Measurements from ENCODE around the gene ACTG2. TPM values are rescaled to one million over a fixed set of nuclear protein-coding genes. Genes with fewer than 3 reads are reported as not detected.

Gene ACTG2
- total RNA-seq, 4 donors from 2014 or later = 2,261 to 5,929 (median 3,123) TPM

DNA sequence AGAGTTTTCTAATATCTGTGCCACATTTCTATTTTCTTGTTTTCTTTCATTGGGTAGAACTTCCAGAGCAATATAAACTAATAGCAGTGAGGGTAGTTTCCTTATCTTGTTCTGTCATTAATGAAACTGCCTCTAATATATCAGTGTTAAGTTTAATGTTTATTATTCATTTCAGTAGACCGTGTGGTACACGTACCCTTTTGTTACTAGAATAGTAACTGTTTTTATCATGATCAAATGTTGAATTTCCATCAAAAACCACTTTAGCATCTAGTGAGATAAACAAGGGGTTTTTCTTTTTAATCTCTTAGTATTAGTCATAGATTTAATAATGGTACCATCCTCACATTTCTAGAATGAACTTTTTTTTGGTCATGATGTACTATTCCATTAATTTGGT lies 49.9 kb downstream of the ACTG2 start:
- ATAC-seq = no peak
- no peaks in the 10 kb centered on the region for H3K9me3 ChIP-seq
- H3K27ac ChIP-seq = no peak overlapping the region
- peaks cover 0 to 46% of the 10 kb centered on the region in 2 donors for H3K36me3 ChIP-seq
- peaks cover 0 to 25% (median 0%) of the 10 kb centered on the region in 3 donors for H3K4me1 ChIP-seq
- 22 to 31% methylated on average over 2 of the region's 2 CpGs for WGBS, 2 donors (ENCODE audit: low coverage in 1 of 2)
- TF ChIP-seq, protein P1, sequence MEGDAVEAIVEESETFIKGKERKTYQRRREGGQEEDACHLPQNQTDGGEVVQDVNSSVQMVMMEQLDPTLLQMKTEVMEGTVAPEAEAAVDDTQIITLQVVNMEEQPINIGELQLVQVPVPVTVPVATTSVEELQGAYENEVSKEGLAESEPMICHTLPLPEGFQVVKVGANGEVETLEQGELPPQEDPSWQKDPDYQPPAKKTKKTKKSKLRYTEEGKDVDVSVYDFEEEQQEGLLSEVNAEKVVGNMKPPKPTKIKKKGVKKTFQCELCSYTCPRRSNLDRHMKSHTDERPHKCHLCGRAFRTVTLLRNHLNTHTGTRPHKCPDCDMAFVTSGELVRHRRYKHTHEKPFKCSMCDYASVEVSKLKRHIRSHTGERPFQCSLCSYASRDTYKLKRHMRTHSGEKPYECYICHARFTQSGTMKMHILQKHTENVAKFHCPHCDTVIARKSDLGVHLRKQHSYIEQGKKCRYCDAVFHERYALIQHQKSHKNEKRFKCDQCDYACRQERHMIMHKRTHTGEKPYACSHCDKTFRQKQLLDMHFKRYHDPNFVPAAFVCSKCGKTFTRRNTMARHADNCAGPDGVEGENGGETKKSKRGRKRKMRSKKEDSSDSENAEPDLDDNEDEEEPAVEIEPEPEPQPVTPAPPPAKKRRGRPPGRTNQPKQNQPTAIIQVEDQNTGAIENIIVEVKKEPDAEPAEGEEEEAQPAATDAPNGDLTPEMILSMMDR (IDR thresholded peaks at IDR 0.05) = no peak
- no peak for TF ChIP-seq POLR2A (IDR thresholded peaks at IDR 0.05)
- no peak for TF ChIP-seq EP300 (IDR thresholded peaks at IDR 0.05)
- no peak for TF ChIP-seq POLR2AphosphoS5 (IDR thresholded peaks at IDR 0.05)
- no peak overlapping the region for H3K4me3 ChIP-seq
- no peaks in the 10 kb centered on the region for H3K27me3 ChIP-seq

DNA sequence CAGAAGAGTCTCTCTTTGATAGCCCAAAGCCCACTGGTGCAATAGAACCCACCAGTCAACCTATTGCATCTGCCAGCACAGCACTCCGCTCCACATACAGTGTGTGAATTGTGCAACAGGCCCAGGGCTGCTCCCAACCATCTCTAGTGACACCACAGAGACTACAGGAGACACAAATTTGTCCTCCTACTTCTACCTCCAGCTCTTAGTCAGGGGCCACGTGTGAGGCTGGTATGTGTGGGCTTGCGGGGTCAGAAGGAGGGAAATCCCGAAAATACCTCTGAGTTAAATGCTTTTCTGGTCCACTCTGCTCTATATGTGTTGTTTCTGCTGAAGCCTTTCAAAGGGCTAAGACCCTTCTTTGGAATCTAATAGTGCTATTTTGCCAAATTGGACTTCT lies 51.9 kb downstream of the ACTG2 start:
- H3K9me3 ChIP-seq = no peaks in the 10 kb centered on the region
- 85 to 93% methylated on average over 3 to 4 of the region's 4 CpGs for WGBS, 2 donors (ENCODE audit: low coverage in 1 of 2)
- ATAC-seq = no peak
- H3K4me1 ChIP-seq = peaks cover 0 to 6% (median 0%) of the 10 kb centered on the region in 3 donors
- H3K27me3 ChIP-seq = no peaks in the 10 kb centered on the region
- H3K4me3 ChIP-seq = no peak overlapping the region
- peaks cover 0 to 67% of the 10 kb centered on the region in 2 donors for H3K36me3 ChIP-seq
- TF ChIP-seq POLR2A (IDR thresholded peaks at IDR 0.05) (no peak), POLR2AphosphoS5 (IDR thresholded peaks at IDR 0.05) (no peak), EP300 (IDR thresholded peaks at IDR 0.05) (no peak)
- TF ChIP-seq, protein P1 (IDR thresholded peaks at IDR 0.05) = no peak
- H3K27ac ChIP-seq = no peak overlapping the region

DNA sequence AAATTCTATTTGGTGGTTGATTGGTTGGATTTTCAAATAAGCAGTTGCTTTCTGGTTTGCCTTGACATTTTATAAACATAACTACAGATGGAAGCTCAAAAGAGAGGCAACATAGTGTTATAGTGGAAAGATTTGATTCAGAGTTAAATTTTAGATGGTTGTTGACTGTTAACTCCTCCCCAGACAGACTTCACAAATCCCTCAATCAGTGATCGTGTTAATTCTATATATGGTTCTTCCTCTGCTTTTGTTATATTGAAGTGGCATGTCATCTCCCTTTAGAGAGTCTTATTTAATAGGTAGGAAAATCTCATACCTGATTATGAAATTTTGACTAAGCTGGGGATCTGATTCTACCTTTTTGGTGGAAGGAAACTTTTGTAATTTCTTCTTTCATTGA lies 53.4 kb downstream of the ACTG2 start:
- Histone ChIP-seq H3K27me3 (no peaks in the 10 kb centered on the region), H3K4me1 (peaks cover 0 to 6% (median 0%) of the 10 kb centered on the region in 3 donors), H3K27ac (no peak overlapping the region), H3K9me3 (no peaks in the 10 kb centered on the region), H3K36me3 (peaks cover 0 to 74% of the 10 kb centered on the region in 2 donors), H3K4me3 (no peak overlapping the region)
- ATAC-seq = no peak
- TF ChIP-seq POLR2A (IDR thresholded peaks at IDR 0.05) (no peak), EP300 (IDR thresholded peaks at IDR 0.05) (no peak), POLR2AphosphoS5 (IDR thresholded peaks at IDR 0.05) (no peak)
- TF ChIP-seq, protein P1 (IDR thresholded peaks at IDR 0.05) = no peak
- WGBS, 2 donors (ENCODE audit: low coverage in 1 of 2) = 71 to 83% methylated on average over 1 of the region's 1 CpG

DNA sequence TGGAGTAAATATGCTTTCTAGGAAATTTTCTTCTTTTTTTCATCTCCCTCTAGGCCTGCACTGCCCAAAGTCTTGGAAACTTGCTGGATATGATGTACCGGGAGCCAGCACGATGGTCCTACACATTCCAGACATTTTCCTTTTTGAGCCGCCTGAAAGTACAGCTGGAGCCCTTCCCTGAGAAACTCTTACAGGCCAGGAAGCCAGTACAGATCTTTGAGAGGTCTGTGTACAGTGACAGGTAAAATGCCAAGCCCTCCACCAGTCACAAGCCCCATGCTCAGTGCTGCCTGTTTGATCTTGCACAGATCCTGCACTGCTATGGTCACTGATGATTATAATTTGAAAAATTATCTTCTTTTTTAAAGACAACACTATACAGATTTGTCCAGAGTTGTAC lies 53.9 kb downstream of the ACTG2 start:
- Histone ChIP-seq H3K36me3 (peaks cover 0 to 77% of the 10 kb centered on the region in 2 donors), H3K27me3 (no peaks in the 10 kb centered on the region), H3K27ac (no peak overlapping the region), H3K9me3 (no peaks in the 10 kb centered on the region), H3K4me1 (peaks cover 0 to 10% (median 0%) of the 10 kb centered on the region in 3 donors), H3K4me3 (no peak overlapping the region)
- no peak for ATAC-seq
- WGBS, 2 donors (ENCODE audit: low coverage in 1 of 2) = 83% methylated on average over 3 of the region's 3 CpGs; no CpG with 5 or more reads in 1 of the 2 donors
- TF ChIP-seq, protein P1 (IDR thresholded peaks at IDR 0.05) = no peak
- TF ChIP-seq POLR2AphosphoS5 (IDR thresholded peaks at IDR 0.05) (no peak), EP300 (IDR thresholded peaks at IDR 0.05) (no peak), POLR2A (IDR thresholded peaks at IDR 0.05) (no peak)

DNA sequence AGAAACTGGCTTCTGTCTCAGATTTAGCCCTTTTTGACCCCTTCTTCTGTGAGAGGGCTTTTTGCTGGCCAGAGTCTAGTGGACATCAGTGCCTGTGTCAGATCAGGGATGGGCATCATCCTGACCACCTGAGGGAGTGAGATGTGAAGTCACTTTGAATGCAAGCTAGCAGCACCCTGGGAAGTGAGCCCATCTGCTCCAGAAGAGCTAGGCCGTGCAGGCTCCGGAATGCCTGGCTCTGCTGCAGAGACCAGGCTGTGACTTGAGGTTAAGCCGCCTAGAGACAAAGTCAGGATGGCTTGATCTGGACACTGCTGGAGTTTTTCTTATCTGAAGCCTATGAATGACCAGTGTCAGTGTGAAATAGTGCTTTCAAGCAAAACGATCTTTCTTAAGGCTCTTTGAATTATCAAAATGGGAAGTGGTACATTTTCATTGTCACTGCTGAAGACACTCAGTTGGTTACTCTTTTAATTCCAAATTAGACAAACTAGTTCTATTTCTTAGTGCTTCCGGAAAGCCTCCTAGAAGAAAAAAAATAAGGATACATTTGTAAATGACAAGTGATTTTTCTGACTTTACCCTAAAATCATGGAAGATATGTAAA lies 54.7 kb downstream of the ACTG2 start:
- Histone ChIP-seq H3K36me3 (peaks cover 0 to 86% of the 10 kb centered on the region in 2 donors), H3K4me1 (peaks cover 0 to 19% (median 0%) of the 10 kb centered on the region in 3 donors), H3K4me3 (no peak overlapping the region), H3K27ac (no peak overlapping the region), H3K27me3 (no peaks in the 10 kb centered on the region), H3K9me3 (no peaks in the 10 kb centered on the region)
- WGBS, 2 donors (ENCODE audit: low coverage in 1 of 2) = 75 to 83% methylated on average over 3 to 4 of the region's 5 CpGs
- no peak for ATAC-seq
- TF ChIP-seq, protein P1 (IDR thresholded peaks at IDR 0.05) = no peak
- TF ChIP-seq POLR2AphosphoS5 (IDR thresholded peaks at IDR 0.05) = no peak
- TF ChIP-seq EP300 (IDR thresholded peaks at IDR 0.05) = no peak
- no peak for TF ChIP-seq POLR2A (IDR thresholded peaks at IDR 0.05)

Measured in gastroesophageal sphincter (tissue), 4 donors.